Inflammatory macrophage (primary cell): ENCODE results near the gene AGTR1.

ENCODE experiments used
- DNase-seq, 2 donors: peaks; one replicate each; pipeline ENCODE4 v3.0.0-alpha.2; 2020 to 2022
- total RNA-seq, 18 experiments: gene quantifications; one replicate each; lab custom pipeline; 2026; ENCODE audit warnings: mixed read lengths in 6 of 18, inconsistent platforms in 2 of 18; lab: John Stamatoyannopoulos, UW

The AGTR1 gene
- total RNA-seq = 0 to 0.10 (median 0) reads per million in 18 experiments

DNA sequence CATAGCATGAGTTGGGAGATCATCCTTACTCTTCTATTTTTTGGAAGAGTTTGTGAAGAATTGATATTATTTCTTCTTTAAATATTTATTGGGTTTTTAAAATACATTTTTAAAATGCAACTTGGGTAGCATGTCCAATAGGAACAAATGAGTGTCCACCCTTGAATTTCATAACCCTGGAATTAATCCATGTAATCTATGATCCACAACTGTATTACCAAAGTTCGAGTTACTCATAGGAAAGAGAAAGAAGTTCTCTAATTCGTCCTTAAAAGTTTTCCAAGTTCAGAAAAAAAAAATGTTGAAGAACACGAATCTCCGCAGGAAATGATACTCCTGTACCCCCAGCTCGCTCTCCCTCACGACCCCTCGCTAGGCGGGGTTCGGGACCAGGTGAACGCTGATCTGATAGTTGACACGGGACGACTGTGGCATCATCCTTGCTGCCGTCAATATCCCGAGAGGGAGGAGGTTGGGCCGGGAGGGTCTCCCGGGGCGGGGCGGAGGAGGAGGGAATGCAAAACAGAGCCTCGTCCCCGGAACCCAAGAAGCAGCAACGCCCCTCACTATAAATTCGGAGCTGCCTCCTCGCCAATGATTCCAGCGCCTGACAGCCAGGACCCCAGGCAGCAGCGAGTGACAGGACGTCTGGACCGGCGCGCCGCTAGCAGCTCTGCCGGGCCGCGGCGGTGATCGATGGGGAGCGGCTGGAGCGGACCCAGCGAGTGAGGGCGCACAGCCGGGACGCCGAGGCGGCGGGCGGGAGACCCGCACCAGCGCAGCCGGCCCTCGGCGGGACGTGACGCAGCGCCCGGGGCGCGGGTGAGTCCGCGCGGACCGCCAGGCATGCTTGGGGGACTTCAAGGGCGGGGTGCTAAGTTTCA lies at the start of gene AGTR1:
Gene AGTR1, plus strand, starts transcription at position 598 of the 884 bp plus-strand sequence. CDS start 43,133 bp downstream, outside the sequence.
- DNase-seq = no peak

DNA sequence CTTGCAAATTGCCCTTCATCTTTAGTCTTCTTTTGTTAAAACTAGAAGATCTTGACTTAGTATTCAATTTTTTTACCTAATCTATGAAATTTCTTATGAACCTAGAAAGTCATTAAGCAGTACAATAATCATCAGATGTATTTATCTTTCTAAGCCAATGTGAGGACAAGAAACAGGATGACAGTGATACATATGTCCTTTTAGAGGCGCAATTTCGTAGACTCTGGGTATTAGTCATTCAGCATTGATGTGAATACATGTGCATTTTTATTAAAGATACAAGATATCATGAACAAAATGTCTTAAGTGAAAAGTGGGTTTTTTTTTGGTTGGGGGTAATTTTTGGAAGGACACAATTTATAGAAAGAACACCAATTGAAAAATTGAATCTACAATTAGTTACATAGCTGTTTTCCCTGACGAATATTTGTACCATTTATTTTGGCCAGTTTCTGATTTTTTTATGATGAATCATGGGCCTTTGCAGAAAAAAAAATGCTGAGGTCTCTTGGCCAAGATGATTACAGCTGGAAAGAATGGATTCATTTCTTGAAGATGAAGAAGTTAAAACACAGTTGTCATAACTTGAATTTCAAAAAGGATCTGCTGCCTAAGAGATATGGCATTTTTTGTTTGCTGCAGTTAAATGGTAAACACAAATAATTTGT lies 48.9 kb upstream of the AGTR1 start:
- DNase-seq = no peak

DNA sequence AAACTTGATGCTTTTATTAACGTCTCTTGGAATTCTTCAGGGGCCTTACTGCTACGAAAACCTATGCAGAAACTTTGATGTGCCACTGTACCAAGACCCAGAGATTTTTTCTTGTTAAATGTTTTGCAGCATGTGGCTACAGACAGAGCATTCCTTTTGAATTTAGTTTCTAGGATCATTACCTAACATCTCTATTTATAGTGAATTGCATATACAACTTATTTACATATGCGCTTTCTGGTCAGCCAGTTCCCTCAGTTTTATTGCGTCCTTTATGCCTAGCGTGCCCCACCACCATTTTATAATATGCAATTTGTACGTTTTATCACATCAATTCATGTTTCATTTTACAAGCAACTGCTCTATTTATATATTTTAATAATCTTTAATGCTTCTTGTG lies 46.2 kb upstream of the AGTR1 start:
- no peak for DNase-seq

DNA sequence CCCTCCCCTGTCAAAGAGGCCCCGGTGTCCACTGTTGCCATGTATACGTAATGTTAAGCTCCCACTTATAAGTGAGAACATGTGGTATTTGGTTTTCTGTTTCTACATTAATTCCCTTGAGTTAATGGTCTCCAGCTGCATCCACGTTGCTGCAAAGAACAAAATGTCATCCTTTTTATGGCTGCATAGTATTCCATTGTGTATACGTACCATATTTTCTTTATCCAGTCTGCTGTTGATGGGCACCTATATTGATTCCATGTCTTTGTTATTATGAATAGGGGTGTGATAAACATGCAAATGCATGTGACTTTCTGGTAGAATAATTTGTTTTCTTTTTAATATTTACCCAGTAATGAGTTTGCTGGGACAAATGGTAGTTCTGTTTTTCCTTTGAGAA lies 43.3 kb upstream of the AGTR1 start:
- no peak for DNase-seq

DNA sequence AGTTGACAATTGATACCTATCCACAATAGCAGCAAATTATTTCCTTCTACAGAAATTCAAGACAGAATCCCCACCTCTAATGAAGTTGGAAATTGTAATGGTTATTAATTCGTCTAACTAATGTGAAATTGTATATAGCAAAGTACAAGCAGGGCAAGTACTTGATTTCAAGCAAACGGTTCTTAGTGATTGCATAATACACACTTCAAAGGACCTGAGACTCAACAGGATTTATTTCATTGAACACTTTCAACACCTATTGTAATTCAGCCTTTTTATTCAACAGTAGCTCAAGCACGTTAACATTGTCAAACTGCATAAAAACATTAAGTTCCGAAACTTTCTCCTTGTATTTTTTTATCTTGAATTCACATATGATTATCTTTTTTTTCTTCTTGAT lies 40.2 kb upstream of the AGTR1 start:
- no peak for DNase-seq

DNA sequence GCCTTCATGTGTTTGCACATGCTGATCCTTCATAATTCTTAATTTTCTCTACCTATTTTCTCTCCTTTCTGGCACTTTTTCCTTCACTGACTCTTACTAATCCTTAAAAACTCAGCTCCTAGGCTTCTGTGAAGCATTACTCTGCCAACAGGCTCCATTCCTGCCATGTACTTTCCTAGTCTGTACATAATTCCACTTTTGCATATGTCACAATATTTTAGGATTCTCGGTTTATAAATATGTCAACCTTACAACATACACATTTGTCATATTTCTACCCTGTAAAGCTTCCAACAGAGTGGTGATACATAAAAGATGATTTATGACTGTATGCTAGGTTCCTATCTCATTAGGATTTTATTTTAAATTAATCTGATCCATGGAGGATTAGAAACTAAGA lies 38.2 kb upstream of the AGTR1 start:
- no peak for DNase-seq

DNA sequence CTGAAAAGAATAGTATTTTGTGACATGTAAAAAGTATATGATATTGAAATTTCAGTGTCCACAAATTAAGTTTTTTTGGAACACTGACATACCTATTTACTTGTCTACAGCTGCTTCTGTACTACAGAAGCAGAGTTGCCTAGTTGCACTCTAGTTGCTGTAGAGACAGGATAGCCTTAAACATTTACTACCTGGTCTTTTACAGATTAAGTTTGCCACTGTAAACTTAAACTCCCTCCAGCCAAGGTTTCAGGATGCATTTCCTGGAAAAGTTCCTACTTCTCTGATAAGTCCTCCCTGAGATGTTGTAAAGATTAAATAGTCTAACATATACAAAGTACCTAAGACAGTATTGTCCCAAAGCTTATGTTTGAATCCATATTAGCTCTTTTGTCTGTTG lies 17.4 kb upstream of the AGTR1 start:
- no peak for DNase-seq

DNA sequence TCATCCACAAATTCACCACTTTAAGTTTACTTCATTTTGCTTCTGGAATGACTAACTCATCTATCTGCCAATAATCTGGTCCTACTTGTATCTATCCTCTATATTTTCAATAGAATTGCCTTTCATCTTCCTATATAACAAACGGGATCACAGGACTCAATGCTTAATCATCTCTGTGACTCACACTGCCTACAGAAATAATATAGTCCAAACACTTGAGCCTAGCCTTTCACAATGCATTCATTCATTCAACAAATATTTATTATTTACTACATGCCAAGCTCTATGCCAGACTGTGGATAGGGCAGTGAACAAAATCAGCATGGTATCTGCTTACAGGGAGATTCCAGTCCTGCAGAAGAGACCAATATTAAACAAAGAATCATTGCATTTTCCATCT lies 16.6 kb upstream of the AGTR1 start:
- no peak for DNase-seq

DNA sequence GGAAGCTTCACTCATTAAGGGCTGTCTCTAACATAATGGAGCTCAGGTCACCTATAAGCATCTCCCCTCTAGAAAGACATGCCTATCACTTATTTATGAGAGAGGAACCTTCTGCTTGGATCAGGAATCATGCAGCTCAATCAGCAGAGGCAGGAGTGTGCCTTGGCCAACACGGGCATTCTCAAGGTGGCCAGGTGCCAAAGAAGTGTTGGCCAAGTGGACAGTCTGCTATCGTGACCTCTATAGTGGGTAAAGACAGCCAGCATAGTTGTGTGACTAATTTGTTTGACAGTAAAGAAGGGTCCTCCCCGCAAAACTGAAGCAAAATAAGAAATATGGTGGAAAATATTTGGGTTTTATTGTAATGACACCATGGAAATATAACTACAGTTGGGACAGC lies 14.7 kb upstream of the AGTR1 start:
- no peak for DNase-seq

DNA sequence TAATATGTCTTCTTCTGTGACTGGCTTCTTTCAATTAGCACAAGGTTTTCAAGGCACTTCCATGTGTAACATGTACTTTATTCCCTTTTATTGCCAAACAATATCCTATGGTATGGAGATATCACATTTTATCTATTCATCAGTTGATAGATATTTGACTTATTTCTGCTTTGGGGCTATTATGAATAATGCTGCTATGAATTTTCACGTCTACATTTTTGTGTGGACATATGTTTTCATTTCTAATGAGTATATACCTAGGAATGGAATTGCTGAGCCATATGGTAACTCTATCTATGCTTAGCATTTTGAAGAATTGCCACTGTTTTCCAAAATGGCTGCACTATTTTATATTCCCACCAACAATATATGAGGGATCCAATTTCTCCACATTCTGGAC lies 3.6 kb upstream of the AGTR1 start:
- no peak for DNase-seq

DNA sequence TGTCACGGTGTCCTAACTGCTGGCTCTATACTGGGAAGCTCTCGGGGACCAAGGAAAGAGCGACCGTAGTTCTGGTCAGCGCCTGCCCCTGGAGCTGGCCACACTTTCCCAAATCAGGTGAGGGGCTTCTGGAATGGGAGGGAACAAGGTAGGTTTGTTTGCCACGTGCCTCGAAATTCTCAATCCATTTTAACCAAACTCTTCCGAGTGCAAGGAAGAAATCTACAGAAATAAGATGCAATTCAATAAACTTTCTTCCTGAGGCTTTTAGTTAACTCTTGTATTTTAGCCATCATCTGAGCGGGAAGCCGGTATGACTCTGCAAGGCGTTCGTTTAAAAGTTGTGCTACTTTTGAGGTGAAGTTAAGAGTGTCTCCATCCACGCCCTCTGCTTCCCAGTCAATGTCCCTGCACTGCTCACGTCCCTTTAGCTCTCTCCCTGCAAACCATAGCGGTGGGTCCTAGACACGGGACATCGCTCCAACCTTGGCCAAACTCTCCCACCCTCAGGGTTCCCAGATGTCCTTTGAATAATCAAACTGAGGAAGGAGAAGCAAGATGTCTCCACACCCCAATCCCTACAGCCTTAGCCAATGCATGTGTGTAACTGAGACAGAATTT lies 597 bp downstream of the AGTR1 start:
- no peak for DNase-seq

DNA sequence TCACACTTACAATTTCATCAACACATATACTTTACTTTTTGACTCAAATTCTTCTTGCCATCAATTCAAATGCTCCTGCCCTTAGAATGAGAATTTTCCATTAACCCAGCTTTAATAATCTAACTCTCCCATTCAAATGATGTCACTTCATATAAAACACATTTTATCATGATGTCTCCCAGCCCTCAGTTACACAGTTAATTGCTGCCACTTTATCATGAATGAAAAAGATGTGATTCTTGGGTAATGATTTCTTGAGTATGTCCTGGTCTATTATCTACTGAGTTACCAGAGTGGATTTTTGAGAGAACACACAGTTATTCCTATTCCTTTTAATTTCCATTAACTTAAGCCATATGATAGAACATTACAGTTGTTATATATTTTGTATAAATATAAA lies 7.6 kb downstream of the AGTR1 start:
- no peak for DNase-seq

DNA sequence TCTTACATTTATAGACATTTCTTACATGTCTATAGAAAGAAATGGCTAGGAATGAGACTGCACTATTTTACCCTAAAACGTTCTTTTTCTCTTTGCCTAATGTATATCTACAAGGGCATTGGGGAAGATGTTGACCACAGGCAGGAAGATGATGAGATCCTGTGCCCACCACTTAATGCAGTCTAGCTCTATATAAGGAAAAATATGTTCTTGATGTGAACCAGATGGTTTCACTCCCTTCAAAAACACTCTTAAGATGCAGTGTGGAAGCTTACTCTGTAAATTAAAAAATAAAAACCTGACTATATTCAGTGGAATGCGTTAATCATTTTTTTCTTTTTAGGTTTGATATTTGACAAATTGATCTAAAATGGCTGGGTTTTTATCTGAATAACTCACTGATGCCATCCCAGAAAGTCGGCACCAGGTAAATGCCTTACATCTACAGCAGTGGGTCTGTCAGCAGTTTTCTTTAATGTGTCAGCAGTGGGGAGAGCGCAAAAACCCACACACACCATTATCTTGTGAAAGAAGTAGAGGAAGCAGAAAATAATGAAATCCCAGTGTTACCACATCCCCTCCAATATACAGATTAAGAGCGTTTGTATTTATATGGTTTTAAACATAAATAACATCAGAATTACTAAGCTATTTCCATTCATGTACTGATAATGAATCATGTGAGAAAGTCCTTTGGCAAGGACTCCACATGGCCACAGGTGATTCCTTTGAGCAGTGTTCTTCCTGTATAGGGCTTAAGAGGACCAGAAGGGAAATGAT lies 10.1 kb downstream of the AGTR1 start:
- peak; percentile 6 to 28 for DNase-seq

DNA sequence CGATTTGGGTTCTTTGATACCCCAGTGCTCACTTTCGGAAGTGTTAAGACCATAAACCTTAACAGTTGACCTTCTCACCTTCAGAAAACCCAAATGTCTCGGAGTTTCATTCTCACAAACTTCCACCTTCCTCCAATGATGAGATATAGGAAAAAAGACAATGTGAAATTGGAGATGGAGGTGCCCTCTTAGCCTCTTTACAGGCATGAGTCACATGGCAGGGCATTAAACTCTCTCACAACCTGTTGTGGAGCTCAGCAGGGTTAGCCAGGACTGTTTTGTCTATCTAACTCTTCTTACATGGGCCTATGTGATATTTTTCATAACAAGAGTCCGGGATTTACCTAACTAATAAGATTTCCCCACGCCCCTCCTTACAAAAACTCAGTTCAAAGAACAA lies 10.7 kb downstream of the AGTR1 start:
- no peak for DNase-seq

DNA sequence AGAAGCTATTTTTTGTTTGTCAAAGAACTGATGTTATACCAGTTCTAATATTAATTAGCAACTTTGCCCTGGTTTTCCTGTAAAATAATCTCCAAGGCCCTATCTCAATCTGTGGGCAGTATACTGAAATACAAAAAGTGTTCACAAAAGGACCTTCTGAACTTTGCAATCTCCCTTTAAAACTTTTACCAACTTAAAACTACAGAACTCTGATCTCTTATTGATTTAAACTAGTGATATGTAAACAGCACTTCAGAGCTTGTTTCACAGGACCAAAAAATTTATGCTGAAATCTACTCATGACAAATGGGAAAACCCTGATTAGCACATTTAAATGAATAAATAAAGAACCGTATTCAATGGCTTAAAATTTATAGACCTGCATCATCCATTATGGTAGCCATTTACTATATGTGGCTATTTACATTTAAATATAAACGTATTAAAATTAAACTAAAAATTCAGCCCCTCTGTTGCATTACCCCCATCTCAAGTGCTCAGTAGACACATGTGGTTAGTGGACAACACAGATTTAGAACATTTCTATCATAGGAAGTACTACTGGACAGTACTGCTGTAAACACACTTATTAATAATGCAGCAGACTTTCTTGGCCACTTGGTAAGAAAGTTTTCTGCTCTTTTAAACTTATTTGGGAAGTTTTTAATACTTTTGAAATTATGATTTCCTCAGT lies 12.0 kb downstream of the AGTR1 start:
- no peak for DNase-seq

DNA sequence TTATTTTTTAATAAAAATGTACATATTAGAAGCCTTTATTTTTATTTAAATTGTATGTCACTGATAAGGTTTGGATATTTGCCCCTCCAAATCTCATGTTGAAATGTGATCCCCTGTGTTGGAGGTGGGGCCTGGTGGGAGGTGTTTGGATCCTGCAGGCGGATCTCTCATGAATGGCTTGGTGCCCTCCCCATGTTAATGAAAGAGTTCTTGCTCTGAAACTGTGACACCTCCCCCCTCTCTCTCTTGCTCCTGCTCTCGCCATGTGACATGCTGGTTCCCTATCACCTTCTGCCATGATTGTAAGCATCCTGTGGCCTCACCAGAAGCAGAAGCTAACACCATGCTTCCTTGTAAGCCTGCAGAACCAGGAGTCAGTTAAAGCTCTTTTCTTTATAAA lies 13.0 kb downstream of the AGTR1 start:
- DNase-seq = no peak

DNA sequence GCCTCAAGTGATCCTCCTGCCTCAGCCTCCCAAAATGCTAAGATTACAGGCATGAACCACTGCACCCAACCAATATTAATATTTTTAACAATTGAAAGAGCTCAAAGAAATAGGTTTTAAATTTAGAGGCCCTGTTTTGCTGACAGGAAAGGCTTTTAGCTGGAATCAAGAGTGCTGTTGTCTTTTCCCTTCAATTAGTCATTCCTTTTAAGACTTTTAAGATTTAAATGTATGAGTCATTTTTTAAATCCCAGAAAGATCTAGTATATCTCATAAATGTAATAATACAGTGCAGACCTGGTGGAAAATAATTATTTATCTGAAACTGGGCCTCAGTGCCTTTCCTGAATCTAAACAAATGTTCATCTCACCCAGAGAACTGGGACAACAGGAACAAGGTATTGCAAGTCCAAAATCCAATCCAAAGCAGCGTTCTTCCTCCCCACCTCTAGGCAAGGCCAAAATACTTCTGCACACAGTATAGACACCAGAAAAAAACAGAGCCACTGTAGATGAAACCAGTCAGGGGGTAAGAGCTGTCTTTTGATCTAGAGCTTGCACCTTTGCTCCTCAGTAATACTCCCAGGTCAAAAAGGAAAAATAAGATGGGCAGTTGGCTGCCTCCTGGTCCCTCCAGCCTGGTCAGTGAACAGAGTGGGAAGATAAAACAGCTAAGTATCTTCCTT lies 14.4 kb downstream of the AGTR1 start:
- no peak for DNase-seq

DNA sequence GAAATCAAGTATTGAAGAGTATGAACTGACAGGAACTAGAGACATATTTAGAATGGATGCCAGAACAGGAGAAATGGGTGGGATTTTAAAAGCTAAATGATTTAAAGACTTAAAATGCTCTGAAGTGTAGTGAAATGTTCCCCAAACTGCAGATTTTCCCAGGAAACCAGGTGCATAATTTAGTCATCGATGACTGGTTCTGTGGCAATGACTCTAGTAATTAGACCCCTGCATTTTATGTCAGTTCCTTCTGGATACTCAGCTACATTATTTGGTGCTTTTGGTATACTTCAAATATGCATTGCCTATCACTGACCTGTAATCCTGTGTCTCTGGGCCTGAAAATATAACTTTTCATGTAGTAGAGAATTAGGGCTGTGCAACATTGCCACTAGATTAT lies 16.8 kb downstream of the AGTR1 start:
- no peak for DNase-seq

DNA sequence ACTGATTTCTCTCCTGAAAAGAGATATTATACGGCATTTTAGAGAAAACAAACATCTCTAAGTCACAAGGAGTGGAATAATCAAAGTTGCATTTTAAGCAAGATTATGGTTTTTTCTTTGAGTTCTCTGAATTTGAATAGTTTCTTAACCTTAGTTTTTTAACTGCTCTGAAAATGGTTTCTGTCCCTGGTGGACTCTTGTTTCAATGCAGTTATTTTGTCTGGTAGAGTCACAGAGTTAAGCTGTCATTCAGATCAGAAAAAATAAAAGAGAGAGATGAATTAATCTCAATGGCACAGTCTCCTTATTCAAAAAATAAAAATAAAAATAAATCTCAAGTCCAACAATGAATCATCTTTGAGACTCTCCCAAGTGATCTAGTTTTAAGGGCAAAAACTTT lies 19.0 kb downstream of the AGTR1 start:
- DNase-seq = no peak

DNA sequence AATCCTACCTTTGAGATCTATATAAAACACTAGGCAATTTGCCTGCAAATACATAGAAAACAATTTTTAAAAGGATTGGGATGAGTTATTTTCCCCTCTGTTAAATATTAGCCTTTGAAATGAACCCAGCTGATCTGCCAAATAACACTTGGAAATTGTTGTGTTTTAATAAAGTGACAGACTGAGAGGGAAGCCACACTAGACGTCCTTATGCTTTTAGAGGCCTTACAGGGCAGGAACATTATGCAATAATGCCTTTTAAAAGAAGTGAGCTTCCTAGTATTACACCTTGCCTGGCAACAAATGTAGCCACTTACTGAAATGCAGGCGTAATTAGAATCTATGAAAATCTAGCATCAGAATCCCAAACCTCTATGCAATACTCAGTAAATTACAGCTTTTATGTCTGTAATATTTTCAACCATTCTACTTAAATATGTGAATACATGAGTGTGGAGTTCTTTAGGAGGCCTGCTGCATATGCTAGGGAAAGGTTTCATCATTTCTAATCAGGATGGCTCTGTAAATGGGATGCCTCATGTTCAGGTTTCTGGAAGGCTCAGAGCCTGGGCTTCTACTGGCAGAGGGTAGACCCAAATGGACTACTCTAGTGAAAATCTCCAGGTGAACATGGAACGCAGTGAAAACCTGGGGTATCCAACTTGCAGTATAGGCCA lies 20.3 kb downstream of the AGTR1 start:
- DNase-seq = no peak
